GM12878 (cell line): ENCODE measurements around the gene RABGEF1. TPM values are rescaled to one million over a fixed set of nuclear protein-coding genes. Genes with fewer than 3 reads are reported as not detected.

Experiments
- ATAC-seq: fragments of 200-7000 bp; cut with Tn5 transposase; 3 replicates; pipeline ENCODE4 v1.9.1; 2020; ENCODE audit warnings: mild to moderate bottlenecking, moderate library complexity
- BruUV-seq: library from RNA; stranded (reverse); fragments of 400-500 nt; replicated peaks from 2 replicates; lab custom pipeline; 2021; lab: Mats Ljungman, UMichigan
- CTCF ChIA-PET: fragments of 300-600 bp; sonication (Branson Sonifier 250); formaldehyde crosslinking; extraction: SDS; loops from one replicate; lab custom pipeline; 2021; ENCODE audit warnings: inconsistent platforms; lab: Yijun Ruan, JAX
- POLR2A ChIA-PET: fragments of 350-600 bp; formaldehyde crosslinking; extraction: SDS; loops from one replicate; lab custom pipeline; 2021; ENCODE audit warnings: inconsistent platforms; lab: Charles Lee
- RAD21 ChIA-PET: fragments of 300-600 bp; sonication (Branson Sonifier 250); formaldehyde crosslinking; loops from one replicate; lab custom pipeline; 2023; ENCODE audit warnings: antibody characterized with exemption; ENCODE audit not compliant: unreplicated experiment; lab: Charles Lee
- SMC1A ChIA-PET: fragments of 300-600 bp; sonication (Branson Sonifier 250); formaldehyde crosslinking; loops from one replicate; lab custom pipeline; 2023; ENCODE audit not compliant: unreplicated experiment, uncharacterized antibody; lab: Charles Lee
- DNase-seq: peaks from one replicate; pipeline ENCODE4 v3.0.0-alpha.2; 2011; ENCODE audit warnings: low read depth, low spot score
- FAIRE-seq: peaks from 3 replicates; lab custom pipeline; 2011; peaks lifted over from hg19 to GRCh38; lab: Jason Lieb, UNC
- H2AFZ ChIP-seq: 2 replicates; pipeline ENCODE4 v1.6.0; 2011; ENCODE audit warnings: low read depth, low read length, control low read depth; ENCODE audit not compliant: control insufficient read depth
- H3K27ac ChIP-seq: 2 replicates; pipeline ENCODE4 v1.5.1; 2011; ENCODE audit warnings: control low read depth; ENCODE audit not compliant: control insufficient read depth, insufficient read depth
- H3K27me3 ChIP-seq, 2 experiments: replicated peaks in 1 of 2; 2 replicates each; pipeline versions ENCODE4 v1.6.0 to v1.6.1; 2011; ENCODE audit warnings: low read length in 1 of 2; ENCODE audit not compliant: control insufficient read depth in 2 of 2, insufficient read depth in 2 of 2
- H3K36me3 ChIP-seq, 2 experiments: 2 replicates each; pipeline ENCODE4 v1.5.1; 2011; ENCODE audit warnings: low read length in 1 of 2; ENCODE audit not compliant: control insufficient read depth in 2 of 2, insufficient read depth in 2 of 2
- H3K4me1 ChIP-seq: 2 replicates; pipeline ENCODE4 v1.6.1; 2011; ENCODE audit warnings: mild to moderate bottlenecking, low read length, moderate library complexity, mixed read lengths; ENCODE audit not compliant: control insufficient read depth, insufficient read depth
- H3K4me2 ChIP-seq: 2 replicates; pipeline ENCODE4 v1.6.0; 2011; ENCODE audit warnings: control low read depth; ENCODE audit not compliant: control insufficient read depth, insufficient read depth
- H3K4me3 ChIP-seq: fragments of 200-600 bp; sonication (generic); 2 replicates; pipeline ENCODE4 v1.5.1; 2016
- H3K79me2 ChIP-seq: 2 replicates; pipeline ENCODE4 v1.6.0; 2011; ENCODE audit warnings: low read length; ENCODE audit not compliant: control insufficient read depth, insufficient read depth
- H3K9ac ChIP-seq: 2 replicates; pipeline ENCODE4 v1.8.0; 2011; ENCODE audit warnings: low read length, control low read depth, mixed read lengths; ENCODE audit not compliant: control insufficient read depth, insufficient read depth
- H3K9me3 ChIP-seq: replicated peaks from 3 replicates; pipeline ENCODE4 v1.5.1; 2011; ENCODE audit warnings: mild to moderate bottlenecking, low read length; ENCODE audit not compliant: control insufficient read depth, insufficient read depth
- H4K20me1 ChIP-seq: 2 replicates; pipeline ENCODE4 v1.6.0; 2011; ENCODE audit not compliant: control insufficient read depth, insufficient read depth
- BHLHE40 ChIP-seq, 2 experiments: fragments of 450-650 bp in 1 of 2; IDR thresholded peaks; 2 replicates each; pipeline ENCODE4 v1.6.1; 2011 to 2017; ENCODE audit warnings: low read depth in 2 of 2, borderline replicate concordance in 1 of 2, improper control_type of control experiment in 1 of 2, low read length in 1 of 2, mild to moderate bottlenecking in 1 of 2
- E2F4 ChIP-seq: IDR thresholded peaks from 2 replicates; pipeline ENCODE4 v1.6.1; 2012; ENCODE audit warnings: low read depth, low read length, improper control_type of control experiment
- ELK1 ChIP-seq: IDR thresholded peaks from 2 replicates; pipeline ENCODE4 v1.6.1; 2012; ENCODE audit warnings: low read depth, low read length, improper control_type of control experiment
- IRF4 ChIP-seq: IDR thresholded peaks from 2 replicates; pipeline ENCODE4 v1.6.1; 2011; ENCODE audit warnings: low read depth, low read length
- LARP7 ChIP-seq: fragments of 450-650 bp; IDR thresholded peaks from 2 replicates; pipeline ENCODE4 v1.6.1; 2017; ENCODE audit warnings: mild to moderate bottlenecking
- NFIC ChIP-seq: IDR thresholded peaks from 2 replicates; pipeline ENCODE4 v1.6.1; 2012; ENCODE audit warnings: low read depth, mild to moderate bottlenecking, inconsistent platforms, low read length, moderate library complexity
- NR2C2 ChIP-seq: IDR thresholded peaks from 2 replicates; pipeline ENCODE4 v1.6.1; 2011; ENCODE audit warnings: borderline replicate concordance, low read depth; ENCODE audit not compliant: control insufficient read depth, insufficient read length
- PKNOX1 ChIP-seq: fragments of 450-650 bp; IDR thresholded peaks from 2 replicates; pipeline ENCODE4 v1.6.1; 2016; ENCODE audit warnings: mild to moderate bottlenecking
- SMAD1 ChIP-seq: fragments of 450-650 bp; IDR thresholded peaks from 2 replicates; pipeline ENCODE4 v1.6.1; 2018; ENCODE audit warnings: mild to moderate bottlenecking, low read depth; ENCODE audit not compliant: partially characterized antibody
- SRF ChIP-seq, 2 experiments: IDR thresholded peaks; 2 replicates each; pipeline ENCODE4 v1.6.1; 2011; ENCODE audit warnings: low read depth in 2 of 2, low read length in 2 of 2, mild to moderate bottlenecking in 1 of 2, moderate library complexity in 1 of 2
- TBL1XR1 ChIP-seq: IDR thresholded peaks from 2 replicates; pipeline ENCODE4 v1.6.1; 2012; ENCODE audit warnings: low read depth, low read length, improper control_type of control experiment
- TCF7 ChIP-seq: IDR thresholded peaks from 2 replicates; pipeline ENCODE4 v1.6.1; 2014; ENCODE audit warnings: antibody characterized with exemption, borderline replicate concordance
- WGBS: methylation state at CpG from one replicate; pipeline ENCODE4 v1.1.6; 2016; ENCODE audit warnings: low lambda C conversion rate; ENCODE audit not compliant: insufficient replicate concordance, insufficient coverage; ENCODE audit errors: missing lambda C conversion rate; 5-methylcytosine and 5-hydroxymethylcytosine counted together
- in situ Hi-C: fragments of 300-500 bp; cut with MboI; formaldehyde crosslinking; loops from 9 replicates; pipeline ENCODE4 v1.14.3; 2018; ENCODE audit warnings: mixed read lengths
- intact Hi-C: fragments of 100-400 bp; cut with micrococcal nuclease; formaldehyde crosslinking; loops from one replicate; pipeline ENCODE4 v1.14.2; 2022; ENCODE audit not compliant: unreplicated experiment
- polyA plus RNA-seq, 11 experiments: library from polyadenylated mRNA; depleted of rRNA in 4 of 11; unstranded in 6 of 11; stranded (reverse) in 5 of 11; fragments of >200 nt; fragmentation: Nextera tagmentation in 4 of 11; fragmentation: Illumina TruSeq in 1 of 11; extraction: Ambion mirVana in 4 of 11; extraction: Trizol in 1 of 11; gene quantifications; 1 replicate in 1 of 11; 2 replicates in 10 of 11; pipeline versions ENCODE4 v1.2.1 to v1.2.3, GENCODE V29; 2011 to 2016; ENCODE audit warnings: inconsistent platforms in 2 of 11, missing spikeins in 2 of 11, low read depth in 1 of 11
- total RNA-seq, 4 experiments: library from RNA; depleted of rRNA in 3 of 4; stranded (reverse); fragments of >200 nt in 3 of 4; fragmentation: Illumina TruSeq in 1 of 4; extraction: Trizol in 1 of 4; gene quantifications; 2 replicates each; pipeline versions ENCODE4 v1.2.1 to v1.2.3, GENCODE V29; 2013 to 2021

Gene RABGEF1
- total and polyA plus RNA-seq, 10 of the 15 experiments (the other 5 are each of a cell fraction or from before 2014, with no cell fraction given): 10.2 to 36.4 (median 26.1) TPM

- FAIRE-seq: no peak
- ChIA-PET SMC1A (no interaction called here), CTCF (no interaction called here), POLR2A (interaction anchor here (0.6 kb wide), 1 partner anchor 139 kb away, joined by 6 read pairs; no protein-coding TSS in a partner anchor), RAD21 (no interaction called here)
- no peaks in the 10 kb centered on the region for H3K9me3 ChIP-seq
- peaks cover 2% of the 10 kb centered on the region; the same call in 1 of the 2 replicates for H4K20me1 ChIP-seq
- H3K4me1 ChIP-seq: no peaks in the 10 kb centered on the region
- no TSS peak for BruUV-seq
- no peak overlapping the region for H3K4me3 ChIP-seq
- no peak overlapping the region for H3K4me2 ChIP-seq
- no peaks in the 10 kb centered on the region for H3K36me3 ChIP-seq
- in situ Hi-C loops (no loop called here), intact Hi-C loops (no loop called here)
- TF ChIP-seq IRF4 (no peak), SMAD1 (no peak), TCF7 (no peak), SRF (IDR thresholded peaks at IDR 0.05; ENCODE audit: low read depth in 2 of 2, low read length in 2 of 2) (no peak)
- H3K9ac ChIP-seq: no peak overlapping the region
- no peak overlapping the region for H3K27ac ChIP-seq
- DNase-seq: no peak
- no peaks in the 10 kb centered on the region for H3K79me2 ChIP-seq
- 90% methylated on average over 6 of the region's 6 CpGs for WGBS
- no peaks in the 10 kb centered on the region for H3K27me3 ChIP-seq
- H2AFZ ChIP-seq: no peak overlapping the region
- ATAC-seq: no peak
Observed at GRCh38 chr7:66699998-66700397, 40.5 kb upstream of the RABGEF1 start.

- Histone ChIP-seq H3K4me2 (no peak overlapping the region), H3K36me3 (no peaks in the 10 kb centered on the region), H3K27me3 (no peaks in the 10 kb centered on the region), H3K4me3 (no peak overlapping the region), H3K79me2 (no peaks in the 10 kb centered on the region), H3K4me1 (no peaks in the 10 kb centered on the region), H3K9me3 (no peaks in the 10 kb centered on the region), H3K9ac (no peak overlapping the region), H4K20me1 (peaks cover 2% of the 10 kb centered on the region; the same call in 1 of the 2 replicates), H2AFZ (no peak overlapping the region), H3K27ac (no peak overlapping the region)
- DNase-seq (no peak), ATAC-seq (no peak), FAIRE-seq (no peak)
- intact Hi-C loops: no loop called here
- ChIA-PET SMC1A (interaction anchor here (0.7 kb wide), 1 partner anchor 98 kb away, joined by 4 read pairs; no protein-coding TSS in a partner anchor), CTCF (no interaction called here), RAD21 (no interaction called here), POLR2A (no interaction called here)
- 93% methylated on average over 7 of the region's 7 CpGs for WGBS
- no TSS peak for BruUV-seq
- in situ Hi-C loops: no loop called here
- TF ChIP-seq E2F4 (no peak), BHLHE40 (IDR thresholded peaks at IDR 0.05; ENCODE audit: borderline replicate concordance in 1 of 2, low read depth in 2 of 2, low read length in 1 of 2) (no peak), ELK1 (no peak), NFIC (no peak), LARP7 (no peak), PKNOX1 (no peak), NR2C2 (no peak), TBL1XR1 (no peak)
Observed at GRCh38 chr7:66700633-66701131, 39.9 kb upstream of the RABGEF1 start.
